Pericardium fibroblast (primary cell): ENCODE results near the gene ZNF454. TPM values are rescaled to one million over a fixed set of nuclear protein-coding genes. Genes with fewer than 3 reads are reported as not detected.

ENCODE experiments used
- total RNA-seq: library from RNA; depleted of rRNA; stranded (reverse); fragments of >200 nt; gene quantifications from 2 replicates; pipeline ENCODE4 v1.2.3, GENCODE V29; 2015

ZNF454 gene
- 1.5 and 2.0 TPM in 2 replicates for total RNA-seq

GRCh38 chr5:178940569-178941360, at the start of gene ZNF454:
TSS of gene ZNF454 (plus strand) at chr5:178941198. CDS start at chr5:178942792, 1,594 bp downstream.

GRCh38 chr5:178895615-178896571, 45.1 kb upstream of the ZNF454 start, which contains the start of gene ZFP2:
TSS of gene ZFP2 (plus strand) at chr5:178895913. CDS start at chr5:178931314, 35,401 bp downstream.

GRCh38 chr5:178994580-178995340, 53.8 kb downstream of the ZNF454 start, which contains the start of gene GRM6:
TSS of gene GRM6 (minus strand) at chr5:178995320. CDS start at chr5:178994944, 376 bp downstream.

Other genes starting within 250 kb of the ZNF454 start
- 8.1 and 20.4 TPM in 2 replicates for gene ZNF354A, start 210.5 kb upstream of the ZNF454 start, total RNA-seq
- gene ZNF354B, start 81.2 kb upstream of the ZNF454 start, total RNA-seq: 5.3 and 7.1 TPM in 2 replicates
- 0.94 and 1.8 TPM in 2 replicates for gene ZFP2, start 45.3 kb upstream of the ZNF454 start, total RNA-seq
- gene GRM6, start 54.1 kb downstream of the ZNF454 start, total RNA-seq: not detected in 2 replicates
- 2.0 and 6.2 TPM in 2 replicates for gene ZNF879, start 82.6 kb downstream of the ZNF454 start, total RNA-seq
- 4.0 and 4.1 TPM in 2 replicates for gene ZNF354C, start 119.2 kb downstream of the ZNF454 start, total RNA-seq